Thymus (tissue), 11 donors: ENCODE measurements around the gene OTULINL. TPM values are rescaled to one million over a fixed set of nuclear protein-coding genes. Genes with fewer than 3 reads are reported as not detected.
A peak's percentile ranks its signal among the peaks of the same experiment; 100 is the strongest.

Source experiments
- DNase-seq, 9 donors: peaks; one replicate each; pipeline ENCODE4 v3.0.0-alpha.2; 2013; ENCODE audit warnings: low spot score in 9 of 9, low read depth in 6 of 9, missing footprints in 1 of 9
- H3K27ac ChIP-seq, 2 donors: one replicate each; pipeline ENCODE4 v1.5.1; 2013; ENCODE audit warnings: control low read depth in 1 of 2, low read depth in 1 of 2, low read length in 1 of 2, mild to moderate bottlenecking in 1 of 2, moderate library complexity in 1 of 2
- H3K27me3 ChIP-seq, 2 donors: one replicate each; pipeline ENCODE4 v1.5.1; 2013; ENCODE audit warnings: low read length in 1 of 2; ENCODE audit not compliant: control insufficient read depth in 2 of 2, insufficient read depth in 1 of 2
- H3K36me3 ChIP-seq, 2 donors: one replicate each; pipeline ENCODE4 v1.5.1; 2013; ENCODE audit warnings: low read length in 1 of 2, mild to moderate bottlenecking in 1 of 2, moderate library complexity in 1 of 2; ENCODE audit not compliant: control insufficient read depth in 2 of 2, insufficient read depth in 2 of 2
- H3K4me1 ChIP-seq, 2 donors: one replicate each; pipeline ENCODE4 v1.5.1; 2013; ENCODE audit warnings: low read length in 2 of 2; ENCODE audit not compliant: control insufficient read depth in 2 of 2, insufficient read depth in 2 of 2
- H3K4me3 ChIP-seq, 2 donors: one replicate each; pipeline ENCODE4 v1.5.1; 2013; ENCODE audit warnings: low read length in 2 of 2, control low read depth in 1 of 2, mild to moderate bottlenecking in 1 of 2
- H3K9me3 ChIP-seq, 2 donors: one replicate each; pipeline ENCODE4 v1.5.1; 2013; ENCODE audit warnings: low read length in 1 of 2, mild to moderate bottlenecking in 1 of 2; ENCODE audit not compliant: control insufficient read depth in 2 of 2, insufficient read depth in 1 of 2
- WGBS: extraction: QIAGEN DNeasy Blood & Tissue Kit; methylation state at CpG from one replicate; pipeline ENCODE4 v1.1.7; 2013; 5-methylcytosine and 5-hydroxymethylcytosine counted together
- polyA plus RNA-seq: library from polyadenylated mRNA; stranded (reverse); fragments of 200-250 nt; gene quantifications from one replicate; pipeline ENCODE4 v1.2.3, GENCODE V29; 2013
- total RNA-seq: library from RNA; stranded (reverse); fragments of 120-200 nt; gene quantifications from one replicate; pipeline ENCODE4 v1.2.4, GENCODE V29; 2013
- donor health status: healthy.

Gene OTULINL
- total and polyA plus RNA-seq, 2 donors, result 9.1 to 14.9 TPM

GRCh38 chr5:14591548-14591947 lies 10.0 kb downstream of the OTULINL start:
- Histone ChIP-seq H3K9me3 (no peaks in the 10 kb centered on the region), H3K36me3 (no peaks in the 10 kb centered on the region), H3K4me1 (peaks cover 11 to 30% of the 10 kb centered on the region in 2 donors), H3K27ac (no peak overlapping the region), H3K27me3 (no peaks in the 10 kb centered on the region), H3K4me3 (no peak overlapping the region)
- WGBS, result 90% methylated on average over 2 of the region's 2 CpGs
- DNase-seq, result no peak

DNA sequence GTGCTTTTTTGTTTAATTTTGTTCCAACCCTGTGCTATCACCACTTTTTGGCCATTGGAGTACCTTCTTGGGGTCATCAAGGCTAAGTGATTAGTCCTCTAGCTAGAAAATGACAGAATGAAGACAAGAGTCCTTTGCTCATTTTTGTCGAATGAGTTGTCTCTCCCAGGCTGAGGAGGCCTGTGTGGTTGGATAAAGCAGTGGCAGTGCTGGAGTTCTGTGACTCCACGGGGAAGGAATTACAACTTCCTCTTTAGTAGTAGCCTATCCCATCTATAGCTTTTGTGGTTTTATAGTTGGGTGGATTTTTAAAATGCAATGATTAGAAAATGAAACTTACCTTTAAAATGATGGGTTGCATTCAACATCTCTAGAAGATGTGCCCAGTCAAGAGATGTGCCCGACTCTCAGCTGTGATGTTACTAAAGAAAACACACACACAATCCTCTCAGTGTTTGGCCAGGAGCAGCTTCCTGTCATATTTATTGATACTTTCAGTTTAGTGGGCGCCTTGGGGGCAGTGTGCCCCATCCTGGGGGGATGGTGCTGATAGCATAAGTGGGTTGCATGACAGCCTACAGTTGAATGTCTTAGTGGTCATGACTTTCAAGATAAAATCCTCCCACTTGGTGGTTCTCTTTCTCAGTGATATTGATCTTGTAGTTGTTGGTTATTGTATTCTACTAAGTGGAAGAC lies 11.9 kb downstream of the OTULINL start:
- no peak overlapping the region for H3K27ac ChIP-seq
- peaks cover 11 to 37% of the 10 kb centered on the region in 2 donors for H3K4me1 ChIP-seq
- no peaks in the 10 kb centered on the region for H3K9me3 ChIP-seq
- no peaks in the 10 kb centered on the region for H3K36me3 ChIP-seq
- 63% methylated on average over 4 of the region's 4 CpGs for WGBS
- DNase-seq, result no peak
- H3K27me3 ChIP-seq, result no peaks in the 10 kb centered on the region
- no peak overlapping the region for H3K4me3 ChIP-seq

GRCh38 chr5:14594378-14595074 lies 12.9 kb downstream of the OTULINL start:
- no peaks in the 10 kb centered on the region for H3K36me3 ChIP-seq
- DNase-seq, result peak in 1 of 9 donors; percentile 29
- H3K4me3 ChIP-seq, result no peak overlapping the region
- peaks cover 11 to 37% of the 10 kb centered on the region in 2 donors for H3K4me1 ChIP-seq
- no peaks in the 10 kb centered on the region for H3K9me3 ChIP-seq
- no peaks in the 10 kb centered on the region for H3K27me3 ChIP-seq
- peak overlapping the region; percentile 82 to 92 for H3K27ac ChIP-seq
- 69% methylated on average over 4 of the region's 4 CpGs for WGBS

GRCh38 chr5:14595189-14595588 lies 13.6 kb downstream of the OTULINL start:
- DNase-seq, result peak; percentile 26 to 84 (median 45)
- 9% methylated on average over 3 of the region's 3 CpGs for WGBS
- H3K27ac ChIP-seq, result peak overlapping the region; percentile 82 to 92

DNA sequence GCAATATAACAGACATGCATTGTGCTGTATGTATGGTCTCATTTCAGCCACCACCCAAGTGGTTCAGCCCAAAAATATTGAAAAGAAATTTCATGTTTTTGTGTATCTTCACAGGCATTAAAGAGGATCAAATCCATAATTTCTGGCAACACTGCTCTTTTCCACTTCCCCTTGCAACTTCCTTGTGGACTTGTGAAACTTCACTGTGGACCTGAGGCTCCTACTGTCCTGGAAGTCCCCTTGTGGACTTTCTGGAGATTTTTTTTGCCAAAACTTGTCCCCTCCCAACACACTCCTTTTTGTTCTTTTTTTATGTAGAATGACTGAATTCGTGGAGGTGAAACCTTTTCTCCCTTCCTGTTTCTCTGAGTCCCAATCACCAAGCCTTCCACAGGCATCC lies 14.3 kb downstream of the OTULINL start:
- no peak overlapping the region for H3K4me3 ChIP-seq
- H3K27me3 ChIP-seq, result no peaks in the 10 kb centered on the region
- H3K27ac ChIP-seq, result peak overlapping the region; percentile 78 to 82
- no peaks in the 10 kb centered on the region for H3K36me3 ChIP-seq
- H3K4me1 ChIP-seq, result peaks cover 11 to 37% of the 10 kb centered on the region in 2 donors
- DNase-seq, result no peak
- 34% methylated on average over 1 of the region's 1 CpG for WGBS
- no peaks in the 10 kb centered on the region for H3K9me3 ChIP-seq

More at GRCh38 chr5:14595189-14595588, 13.6 kb downstream of the OTULINL start:
- peaks cover 11 to 37% of the 10 kb centered on the region in 2 donors for H3K4me1 ChIP-seq
- peak overlapping the region in 1 of 2 donors; percentile 6 for H3K4me3 ChIP-seq
- no peaks in the 10 kb centered on the region for H3K9me3 ChIP-seq
- no peaks in the 10 kb centered on the region for H3K27me3 ChIP-seq
- H3K36me3 ChIP-seq, result no peaks in the 10 kb centered on the region

DNA sequence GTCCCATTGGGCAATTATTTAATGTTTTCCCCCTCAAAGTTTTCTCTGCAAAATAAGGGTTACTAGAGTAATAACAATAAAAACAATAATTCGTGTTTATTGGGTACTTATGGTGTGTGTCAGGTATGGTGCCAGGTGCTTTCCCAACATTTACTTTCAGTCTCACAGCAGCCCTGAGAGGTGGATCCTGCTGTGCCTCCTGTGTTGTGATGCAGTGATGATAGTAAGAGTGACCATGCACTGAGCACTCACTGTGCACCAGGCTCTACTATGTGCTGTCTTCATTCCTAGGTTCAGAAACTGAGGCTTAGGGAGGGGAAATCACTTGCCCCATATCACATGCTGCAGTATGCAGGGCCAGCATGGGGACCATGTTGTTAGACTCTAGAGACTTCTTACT lies 15.5 kb downstream of the OTULINL start:
- Histone ChIP-seq H3K4me1 (peaks cover 11 to 37% of the 10 kb centered on the region in 2 donors), H3K9me3 (no peaks in the 10 kb centered on the region), H3K27me3 (no peaks in the 10 kb centered on the region), H3K36me3 (peaks cover 0 to under 1% of the 10 kb centered on the region in 2 donors), H3K4me3 (no peak overlapping the region), H3K27ac (no peak overlapping the region)
- no peak for DNase-seq
- 93% methylated on average over 1 of the region's 1 CpG for WGBS

GRCh38 chr5:14598225-14598624 lies 16.6 kb downstream of the OTULINL start:
- H3K27ac ChIP-seq, result no peak overlapping the region

DNA sequence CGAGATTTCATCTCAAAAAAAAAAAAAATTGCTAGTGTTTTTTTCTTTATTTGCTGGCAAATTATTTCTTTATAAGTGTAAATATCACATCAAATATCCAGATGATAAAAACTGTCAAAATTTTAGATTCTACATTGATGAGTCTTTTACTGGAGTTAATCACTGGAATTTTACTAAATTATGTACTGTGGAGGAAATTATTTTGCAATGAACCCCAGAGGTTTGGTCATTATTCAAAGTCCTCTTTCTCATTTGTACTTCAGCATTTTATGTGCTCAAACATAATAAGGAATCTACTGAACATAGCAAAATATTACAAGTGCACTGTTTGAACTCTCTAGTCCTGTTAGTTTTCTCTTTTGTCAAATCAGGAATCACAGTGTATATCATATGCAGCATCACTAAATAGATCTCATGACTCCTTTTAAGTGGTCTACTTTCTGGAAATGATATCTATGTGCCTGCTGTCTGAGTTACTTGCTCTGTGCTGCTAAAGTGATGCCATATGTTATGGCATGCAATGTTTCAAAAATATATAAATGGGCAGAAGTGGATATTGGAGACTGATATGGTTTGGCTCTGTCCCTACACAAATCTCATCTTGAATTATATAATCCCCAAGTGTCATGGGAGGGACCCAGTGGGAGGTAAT lies 18.0 kb downstream of the OTULINL start:
- H3K4me1 ChIP-seq, result peaks cover 7 to 22% of the 10 kb centered on the region in 2 donors
- H3K4me3 ChIP-seq, result no peak overlapping the region
- WGBS, result 96% methylated on average over 1 of the region's 1 CpG
- no peaks in the 10 kb centered on the region for H3K27me3 ChIP-seq
- H3K9me3 ChIP-seq, result no peaks in the 10 kb centered on the region
- H3K27ac ChIP-seq, result no peak overlapping the region
- DNase-seq, result no peak
- peaks cover 0 to 11% of the 10 kb centered on the region in 2 donors for H3K36me3 ChIP-seq

More at GRCh38 chr5:14598225-14598624, 16.6 kb downstream of the OTULINL start:
- H3K27me3 ChIP-seq, result no peaks in the 10 kb centered on the region
- H3K4me1 ChIP-seq, result peaks cover 11 to 32% of the 10 kb centered on the region in 2 donors
- H3K4me3 ChIP-seq, result no peak overlapping the region
- DNase-seq, result no peak
- H3K9me3 ChIP-seq, result no peaks in the 10 kb centered on the region
- H3K36me3 ChIP-seq, result peaks cover 0 to 8% of the 10 kb centered on the region in 2 donors
- WGBS, result 77% methylated on average over 2 of the region's 2 CpGs

GRCh38 chr5:14600846-14601245 lies 19.3 kb downstream of the OTULINL start:
- H3K27ac ChIP-seq, result no peak overlapping the region
- no peaks in the 10 kb centered on the region for H3K27me3 ChIP-seq
- H3K9me3 ChIP-seq, result no peaks in the 10 kb centered on the region
- no peak for DNase-seq
- peaks cover 2 to 11% of the 10 kb centered on the region in 2 donors for H3K4me1 ChIP-seq
- WGBS, result 80% methylated on average over 1 of the region's 1 CpG
- peaks cover 0 to 11% of the 10 kb centered on the region in 2 donors for H3K36me3 ChIP-seq
- H3K4me3 ChIP-seq, result no peak overlapping the region
